T1000 (cell line): ENCODE results near the gene NCR2.

ENCODE experiments used
- DNase-seq: peaks from one replicate; lab custom pipeline; 2025; ENCODE audit warnings: mixed read lengths; lab: John Stamatoyannopoulos, UW

The NCR2 gene

DNA sequence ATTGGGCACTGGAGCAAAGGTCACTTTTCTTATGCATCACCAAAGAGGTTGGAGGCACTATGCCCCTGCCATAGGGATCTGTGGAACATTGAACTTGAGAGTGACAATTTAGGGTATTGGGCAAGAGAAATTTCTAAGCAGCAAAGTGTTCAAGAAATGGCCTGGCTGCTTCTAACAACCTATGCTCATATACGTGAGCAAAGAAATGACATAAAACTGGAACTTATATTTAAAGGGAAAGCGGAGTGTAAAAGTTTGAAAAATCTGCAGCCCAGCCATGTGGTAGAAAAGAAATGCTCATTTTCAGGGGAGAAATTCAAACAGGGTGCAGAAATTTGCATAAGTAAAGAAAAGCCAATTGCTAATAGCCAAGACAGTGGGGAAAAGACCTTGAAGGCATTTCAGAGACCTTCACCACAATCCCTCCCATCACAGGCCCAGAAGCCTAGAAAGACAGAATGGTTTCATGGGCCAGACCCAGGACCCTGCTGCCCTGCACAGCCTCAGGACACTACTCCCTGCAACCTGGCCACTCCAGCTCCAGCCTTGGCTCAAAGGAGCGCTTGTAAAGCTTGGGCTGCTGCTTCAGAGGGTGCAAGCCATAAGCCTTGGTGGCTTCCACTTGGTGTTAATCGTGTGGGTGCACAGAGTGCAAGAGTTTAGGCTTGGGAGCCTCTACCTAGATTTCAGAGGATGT, 24.4 kb downstream of the NCR2 start:
- DNase-seq: no peak

DNA sequence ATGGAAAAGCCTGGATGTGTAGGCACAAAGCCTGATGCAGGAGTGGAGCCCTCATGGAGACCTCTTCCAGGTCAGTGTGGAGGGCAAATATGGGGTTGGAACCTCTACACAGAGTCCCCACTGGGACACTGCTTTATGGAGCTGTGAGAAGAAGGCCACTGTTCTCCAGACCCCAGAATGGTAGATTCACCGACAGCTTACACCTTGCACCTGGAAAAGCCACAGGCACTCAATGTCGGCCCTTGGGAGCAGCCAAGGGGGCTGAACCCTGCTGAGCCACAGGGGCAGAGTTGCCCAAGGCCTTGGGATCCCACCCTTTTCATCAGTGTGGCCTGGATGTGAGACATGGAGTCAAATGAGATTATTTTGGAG, 24.9 kb downstream of the NCR2 start:
- DNase-seq: no peak

DNA sequence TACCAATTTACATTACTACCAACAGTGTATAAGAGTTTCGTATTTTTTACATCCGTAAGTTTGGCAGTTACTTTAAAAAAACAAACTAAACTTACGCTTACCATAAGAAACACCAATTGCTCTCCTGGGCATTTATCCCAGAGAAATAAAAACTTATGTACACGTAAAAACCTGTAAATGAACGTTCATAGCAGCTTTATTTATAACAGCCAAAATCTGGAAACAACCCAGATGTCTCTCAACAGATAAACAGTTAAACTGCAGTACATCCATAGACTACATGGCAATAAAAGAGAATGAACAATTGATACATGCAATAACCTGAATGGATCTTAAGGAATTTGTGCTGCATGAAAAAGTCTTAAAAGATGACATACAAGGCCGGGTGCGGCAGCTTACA, 30.7 kb downstream of the NCR2 start:
- no peak for DNase-seq

DNA sequence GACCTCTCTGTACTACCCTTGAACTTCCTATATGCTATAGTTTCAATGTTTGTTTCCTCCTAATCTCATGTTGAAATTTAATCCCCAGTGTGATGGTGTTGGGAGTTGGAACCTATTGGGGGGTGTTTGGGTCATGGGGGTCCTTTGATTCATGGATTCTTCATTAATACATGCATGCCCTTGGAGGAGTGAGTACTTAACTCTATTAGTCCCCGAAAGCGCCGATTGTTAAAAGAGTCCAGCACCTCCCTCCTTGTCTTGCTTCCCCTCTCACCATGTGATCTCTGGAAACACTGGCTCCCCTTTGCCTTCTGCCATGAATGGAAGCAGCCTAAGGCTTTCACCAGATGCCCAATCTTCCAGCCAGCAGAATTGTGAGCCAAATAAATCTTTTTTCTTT, 31.7 kb downstream of the NCR2 start:
- DNase-seq: no peak

DNA sequence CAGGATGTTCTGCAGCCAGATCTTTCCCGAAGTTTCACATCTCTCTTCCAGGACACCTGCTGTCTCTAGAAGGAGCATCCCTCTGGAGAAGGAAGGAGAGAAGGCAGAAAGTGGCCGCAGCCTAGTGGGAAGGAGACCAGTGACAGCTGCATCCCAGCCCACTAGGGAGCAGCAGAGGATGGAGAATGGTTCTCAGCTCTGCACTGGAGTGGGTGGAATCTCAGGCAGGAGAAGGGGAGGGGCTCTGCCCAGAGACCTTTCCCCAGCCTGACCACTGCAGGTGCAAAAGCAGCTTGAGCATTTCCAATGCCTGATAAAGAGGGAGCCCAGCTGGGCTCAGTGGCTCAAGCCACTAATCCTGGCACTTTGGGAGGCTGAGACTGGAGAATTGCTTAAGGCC, 32.3 kb downstream of the NCR2 start:
- DNase-seq: no peak

DNA sequence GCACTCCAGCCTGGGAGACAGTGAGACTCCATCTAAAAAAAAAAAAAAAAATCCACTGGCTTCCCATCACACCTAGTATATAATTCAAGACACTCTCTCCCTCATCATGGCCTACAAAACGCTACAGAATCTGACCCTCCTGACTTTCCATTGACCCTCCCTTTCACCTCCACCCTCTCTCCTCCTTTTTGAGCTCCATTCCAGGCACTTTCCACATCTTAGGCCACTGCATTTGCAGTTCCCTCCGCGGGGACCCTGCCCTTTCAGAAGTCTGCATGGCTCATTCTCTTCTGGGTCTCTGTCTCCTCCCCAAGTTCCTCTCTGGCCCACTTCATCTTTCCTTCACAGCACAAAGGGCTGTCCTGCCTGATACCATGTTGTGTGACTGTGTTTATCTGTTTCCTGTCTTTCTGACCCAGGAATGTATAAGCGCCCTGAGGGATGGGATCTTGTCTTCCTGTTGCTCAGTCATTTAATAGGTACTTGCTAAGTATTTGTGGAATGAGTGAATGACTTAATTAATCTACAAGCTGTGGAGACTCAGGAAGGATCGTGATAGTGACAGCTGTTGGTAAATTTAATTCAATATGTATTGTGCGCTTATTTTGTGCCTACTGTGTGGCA, 35.2 kb downstream of the NCR2 start:
- no peak for DNase-seq

DNA sequence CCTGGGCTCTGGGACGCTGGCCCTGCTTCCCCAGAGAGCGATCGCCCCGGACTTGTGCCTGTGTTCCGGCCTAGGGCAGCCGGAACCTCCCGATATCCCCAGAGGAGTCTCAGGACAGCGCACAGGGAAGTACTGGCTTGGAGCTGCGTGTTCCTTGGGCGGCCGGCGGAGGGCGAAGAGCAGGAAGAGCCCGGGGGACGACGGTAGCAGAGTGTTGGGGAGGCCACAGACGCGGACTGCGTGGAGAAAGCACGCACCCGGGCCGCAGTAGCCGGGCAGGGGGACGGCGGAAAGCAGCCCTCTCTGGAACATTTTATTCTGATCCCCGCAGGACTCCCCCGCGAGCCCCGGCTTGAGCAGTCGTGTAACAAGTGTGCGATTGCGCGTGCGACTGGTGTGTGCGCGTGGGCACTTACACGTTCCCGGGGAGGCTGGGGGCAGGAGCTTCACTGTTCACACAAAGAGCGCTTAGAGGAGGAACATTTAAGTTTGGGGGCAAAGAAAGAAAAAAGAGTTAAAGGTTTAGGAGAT, 36.1 kb downstream of the NCR2 start:
- no peak for DNase-seq

DNA sequence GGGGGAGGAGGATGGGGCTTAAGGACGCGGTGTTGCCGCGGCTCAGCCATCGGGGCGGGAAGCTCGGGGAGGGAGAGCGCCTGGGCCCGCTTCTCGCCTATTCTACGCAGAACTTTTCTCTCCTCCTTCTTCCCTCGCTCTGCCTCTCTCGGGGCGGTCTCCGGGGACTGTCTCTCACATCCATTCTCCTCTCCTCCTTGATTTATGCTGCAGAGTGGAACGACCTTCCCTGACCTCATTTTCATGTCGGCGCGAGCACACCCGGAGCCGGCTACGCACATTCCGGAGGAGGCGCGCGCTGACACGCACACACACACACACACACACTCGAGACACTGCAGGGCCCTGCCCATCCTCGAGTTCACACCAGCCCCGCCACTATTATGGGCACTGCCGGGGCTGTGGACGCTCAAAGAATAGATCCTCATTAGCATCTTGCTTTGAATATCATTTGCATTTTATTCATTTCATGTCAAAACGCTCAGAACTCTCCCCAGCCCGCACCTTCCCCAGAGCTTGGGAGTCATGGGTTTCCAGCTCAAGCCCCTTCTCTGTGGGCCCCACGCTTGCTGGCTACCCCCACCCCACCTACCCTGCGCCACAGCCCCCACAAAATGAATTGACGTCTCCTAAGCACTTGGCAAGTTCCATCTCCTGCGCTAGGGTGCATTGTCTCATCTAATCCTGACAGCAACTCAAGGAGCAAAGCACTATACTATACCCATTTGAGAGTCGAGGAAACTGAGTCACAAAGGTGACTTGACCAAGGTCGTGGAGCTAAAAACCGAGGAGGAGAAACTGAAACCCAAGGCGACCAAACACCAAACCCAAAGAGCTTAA, 36.8 kb downstream of the NCR2 start:
- no peak for DNase-seq

DNA sequence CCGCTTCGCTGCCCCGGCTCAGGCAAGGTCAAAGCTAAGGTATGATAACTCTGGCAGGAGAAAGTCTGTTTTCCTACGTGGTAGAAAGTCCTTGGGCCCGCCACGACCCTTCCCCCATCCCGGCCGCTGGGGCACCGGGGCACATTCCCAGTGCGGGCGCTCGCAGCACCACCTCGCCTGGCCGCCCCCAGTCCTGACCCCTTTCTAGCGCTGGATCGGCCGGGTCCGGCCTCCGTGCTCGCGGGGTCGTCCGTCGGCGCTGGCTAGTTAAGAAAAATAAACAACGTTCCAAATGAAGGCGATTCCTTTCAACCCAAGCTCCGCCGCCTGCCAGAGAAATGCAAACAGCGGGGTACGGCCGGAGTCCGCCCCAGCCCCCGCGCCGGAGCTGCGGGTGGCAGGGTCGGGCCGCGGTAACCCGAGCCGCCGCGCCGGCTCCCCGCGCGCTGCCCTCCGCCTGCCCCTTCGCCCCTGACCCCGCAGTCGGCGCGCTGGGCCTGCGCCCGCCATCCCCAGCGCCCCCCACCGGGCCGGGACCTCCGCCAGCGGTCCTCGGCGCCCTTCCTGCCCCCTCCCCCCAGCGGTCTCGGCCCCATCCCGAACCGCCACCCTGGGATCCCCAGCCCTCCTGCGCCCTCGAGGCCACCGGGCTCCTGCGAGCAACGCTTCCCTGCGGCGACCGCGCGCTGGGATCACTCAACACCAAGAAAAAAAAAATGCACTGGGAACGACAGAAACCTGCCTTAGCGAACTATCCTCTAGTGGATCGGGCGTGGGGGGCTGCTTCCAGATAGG, 37.6 kb downstream of the NCR2 start:
- no peak for DNase-seq

DNA sequence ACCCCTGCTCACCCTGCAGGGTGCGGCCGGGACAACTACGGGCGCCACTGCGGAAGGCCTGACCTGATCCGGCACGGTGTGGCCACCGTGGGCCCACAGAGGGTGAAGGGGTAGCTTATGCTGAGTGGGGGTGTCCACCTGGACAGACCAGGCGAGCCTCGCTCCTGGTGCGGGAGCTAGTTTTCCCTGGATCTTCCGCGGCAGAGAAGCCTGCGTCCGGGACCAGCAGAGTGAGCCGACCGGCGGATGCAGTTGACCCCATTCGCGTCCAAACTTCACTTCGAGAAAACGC, 38.2 kb downstream of the NCR2 start:
- DNase-seq: no peak

DNA sequence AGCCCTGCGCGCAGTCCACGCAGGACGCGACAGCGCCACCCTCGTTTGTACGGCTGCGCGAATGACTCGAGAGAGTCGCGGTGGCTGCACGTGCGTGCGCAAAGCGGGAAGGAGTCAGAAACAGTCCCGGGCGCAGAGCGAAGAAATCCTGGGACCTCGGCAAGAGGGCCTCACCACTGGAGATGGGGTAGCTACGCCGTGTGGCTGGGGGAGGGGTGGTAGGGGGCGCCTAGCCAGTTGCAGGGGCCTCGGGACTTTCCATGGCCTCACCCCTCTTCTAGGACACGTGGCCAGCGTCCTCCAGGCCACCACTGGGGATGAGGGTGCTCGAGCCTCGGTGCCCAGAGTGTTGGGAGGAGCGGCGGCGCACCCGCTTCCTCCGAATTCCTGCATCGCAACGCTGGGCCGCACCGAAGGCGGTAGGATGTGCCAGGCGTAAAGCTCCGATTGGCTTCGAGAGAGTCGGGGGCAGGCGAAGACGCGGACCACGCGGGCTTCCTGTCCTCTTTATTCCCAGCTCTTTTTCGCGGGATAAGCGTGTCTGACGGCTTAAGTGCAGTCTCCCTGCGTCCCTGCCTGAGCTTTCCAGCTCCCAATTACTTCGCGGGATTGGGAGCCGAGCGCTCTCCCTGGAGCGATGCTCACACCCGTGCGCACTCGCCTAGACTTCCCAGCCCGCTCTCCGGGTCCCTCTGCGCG, 38.7 kb downstream of the NCR2 start:
- DNase-seq: no peak

DNA sequence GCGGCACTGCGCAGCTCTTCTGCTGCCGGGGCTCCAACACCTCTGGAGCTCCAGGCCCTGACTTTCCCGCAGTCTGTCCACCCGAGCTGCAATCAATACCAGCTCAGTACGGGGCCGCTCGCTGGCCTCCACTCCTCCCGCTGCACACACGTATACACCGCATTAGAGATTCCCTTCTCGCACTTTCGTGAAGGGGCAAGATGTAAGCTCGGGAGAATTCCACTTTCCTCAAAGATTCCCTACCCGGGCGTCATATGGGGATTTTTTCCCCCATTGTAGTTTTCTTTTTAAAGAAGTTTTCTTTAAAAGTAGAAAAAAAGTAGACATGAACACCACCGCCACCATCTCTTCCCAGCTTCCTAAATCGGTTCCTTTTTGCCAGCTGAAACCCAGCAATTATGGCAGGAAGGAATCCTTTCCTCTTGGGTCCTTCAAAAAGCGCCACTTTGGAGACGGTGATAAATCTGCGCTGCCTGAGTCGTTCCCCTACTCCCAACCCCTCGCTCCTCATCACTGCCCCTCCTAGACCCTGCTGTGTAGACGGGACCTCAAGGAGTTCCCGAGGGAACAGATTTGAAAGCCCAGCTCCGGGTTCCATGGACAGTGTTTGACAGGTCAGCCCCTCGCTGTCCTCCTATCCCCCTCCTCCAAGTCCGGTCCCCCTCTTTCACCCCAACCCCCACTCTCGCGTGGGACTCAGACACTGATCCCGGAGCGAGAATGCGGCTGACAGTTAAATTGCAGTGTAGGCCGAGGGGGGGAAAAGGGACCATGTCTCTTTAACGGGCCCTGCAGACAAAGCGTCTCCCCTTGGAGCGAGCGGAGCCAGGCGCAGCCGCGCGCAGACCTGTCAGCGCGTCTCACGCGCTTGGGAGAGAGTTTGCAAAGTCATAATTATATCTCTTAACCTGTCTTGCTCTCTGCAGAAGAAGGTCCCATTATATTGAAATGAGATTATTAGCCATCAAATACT, 39.5 kb downstream of the NCR2 start:
- DNase-seq: no peak

DNA sequence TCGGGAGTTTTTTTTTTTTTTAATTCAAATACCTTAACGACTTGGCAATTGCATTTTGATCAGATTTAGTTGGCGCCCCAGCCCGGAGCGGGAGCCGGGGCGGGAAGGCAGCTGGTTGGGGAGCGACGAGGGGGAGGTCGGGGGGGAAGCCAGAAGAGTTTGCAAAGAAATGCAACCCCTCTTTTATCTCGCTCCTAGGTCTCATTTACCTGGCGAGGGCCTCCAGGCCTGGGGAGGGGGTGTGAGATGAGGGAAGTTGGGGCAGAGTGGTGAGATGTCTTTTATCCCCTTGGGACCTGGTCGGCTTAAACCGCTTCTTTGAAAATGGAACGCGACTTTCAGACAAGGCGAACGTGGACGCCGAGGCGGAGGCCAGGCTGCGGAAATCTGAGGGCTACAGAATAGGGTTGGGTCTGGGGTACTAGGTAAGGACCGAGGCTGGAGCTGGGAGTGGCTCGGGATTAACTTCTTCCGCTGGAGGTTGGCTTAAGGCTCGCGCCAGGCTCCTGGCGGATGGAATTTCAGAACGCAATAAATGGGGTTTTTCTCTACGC, 40.3 kb downstream of the NCR2 start:
- DNase-seq: no peak

DNA sequence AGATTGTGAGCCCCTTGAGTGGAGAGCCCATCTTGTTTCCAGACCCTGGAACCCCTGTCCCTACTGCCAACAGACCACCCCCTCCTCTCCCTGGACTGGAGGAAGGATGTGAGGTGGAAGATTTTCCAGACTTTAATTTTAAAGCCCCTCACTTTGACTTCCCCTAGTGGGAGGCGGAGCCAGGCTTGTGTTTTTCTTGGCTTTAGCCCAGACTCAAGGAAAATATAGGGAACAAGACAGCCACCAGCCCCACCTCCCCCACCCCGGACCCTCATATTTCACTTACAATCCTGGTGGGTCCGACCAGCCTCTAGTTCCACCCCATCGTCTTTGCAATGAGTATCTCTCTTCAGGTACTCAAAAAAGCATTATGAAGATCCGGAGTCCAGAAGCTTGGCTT, 40.8 kb downstream of the NCR2 start:
- DNase-seq: no peak

DNA sequence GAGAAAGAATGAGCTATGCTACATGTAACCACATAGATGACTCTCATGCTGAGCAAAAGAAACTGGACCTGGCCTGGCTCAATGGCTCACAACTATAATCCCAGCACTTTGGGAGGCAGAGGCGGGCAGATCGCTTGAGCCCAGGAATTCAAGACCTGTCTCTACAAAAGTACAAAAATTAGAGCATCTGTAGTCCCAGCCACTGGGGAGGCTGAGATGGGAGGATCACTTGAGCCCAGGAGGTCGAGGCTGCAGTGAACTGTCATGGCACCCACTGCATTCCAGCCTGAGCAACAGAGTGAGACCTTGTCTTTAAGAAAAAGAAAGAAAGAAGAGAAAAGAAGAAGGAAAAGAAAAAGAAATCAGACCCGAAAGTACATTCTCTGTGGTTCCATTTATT, 41.7 kb downstream of the NCR2 start:
- DNase-seq: no peak

DNA sequence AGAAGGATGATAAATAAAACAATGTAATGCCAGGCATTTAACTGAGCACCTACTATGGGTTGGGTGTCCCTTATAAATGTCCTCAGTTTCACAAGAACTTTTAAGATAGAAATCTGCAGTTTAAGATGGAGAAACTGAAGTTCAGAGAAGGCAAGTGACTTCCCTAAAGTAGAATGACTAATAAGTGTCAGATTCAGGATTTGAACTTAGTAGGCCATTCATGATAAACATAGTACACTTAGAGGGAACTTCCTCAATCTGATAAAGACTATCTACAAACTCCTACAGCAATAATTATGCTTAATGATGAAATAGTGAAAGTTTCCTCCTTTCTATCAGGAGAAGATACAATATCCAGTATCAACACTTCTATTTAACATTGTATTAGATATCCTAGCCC, 43.9 kb downstream of the NCR2 start:
- DNase-seq: no peak

DNA sequence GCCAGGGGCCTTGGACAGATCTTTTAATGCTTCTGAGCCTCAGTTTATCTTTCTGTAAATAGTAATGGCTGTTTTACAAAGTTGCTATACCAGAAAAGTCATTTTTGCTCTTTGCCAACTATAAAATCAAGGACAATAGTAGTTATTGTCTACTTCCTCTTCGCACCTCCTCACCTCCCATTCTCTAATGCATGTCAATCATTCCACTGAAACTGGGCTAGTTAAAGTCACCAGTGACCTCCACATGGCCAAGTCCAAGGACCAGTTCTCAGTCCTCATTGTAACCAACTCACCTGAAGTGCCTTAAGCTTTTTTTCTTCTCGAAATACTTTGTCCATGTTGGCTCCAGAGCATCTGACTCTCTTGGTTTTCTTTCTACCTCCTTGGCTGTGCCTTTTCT, 51.2 kb downstream of the NCR2 start:
- DNase-seq: no peak

DNA sequence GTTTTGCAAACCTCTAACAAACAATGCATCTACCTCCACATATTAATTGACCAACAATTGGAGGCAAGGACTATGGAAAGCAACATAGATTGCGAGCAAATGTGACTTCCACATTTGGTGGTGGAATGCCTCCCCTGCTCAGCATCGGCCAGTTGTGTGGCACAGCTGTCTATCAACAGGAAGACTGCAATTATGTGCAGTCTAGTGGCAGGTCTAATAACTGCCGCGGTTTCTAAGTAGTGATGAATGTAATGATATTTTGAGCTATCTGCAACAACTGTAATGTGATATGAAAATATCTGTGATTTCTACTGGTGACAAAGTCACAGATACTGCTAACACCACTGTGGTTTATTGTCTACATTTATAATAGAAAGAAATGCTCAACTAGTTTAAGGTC, 56.8 kb downstream of the NCR2 start:
- no peak for DNase-seq

DNA sequence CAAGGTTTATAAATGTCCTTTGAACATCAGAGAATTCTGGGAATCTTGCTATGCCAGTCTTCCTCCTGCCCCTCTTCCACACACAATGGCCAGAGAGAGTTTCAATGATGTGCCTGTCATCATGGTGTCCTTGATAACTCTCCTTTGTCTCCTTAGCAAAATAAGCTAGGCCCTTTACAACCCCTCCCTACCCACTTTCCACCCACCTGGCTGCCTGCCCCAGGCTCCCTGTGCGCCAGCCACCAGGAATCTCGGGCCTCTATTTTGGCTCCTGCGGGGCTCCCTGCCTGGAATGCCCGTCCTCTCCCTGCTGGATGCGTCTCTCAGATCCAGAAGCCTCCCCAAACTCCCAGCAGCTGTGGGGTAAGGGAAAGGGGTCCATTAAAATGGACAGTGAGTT, 60.9 kb downstream of the NCR2 start:
- no peak for DNase-seq

DNA sequence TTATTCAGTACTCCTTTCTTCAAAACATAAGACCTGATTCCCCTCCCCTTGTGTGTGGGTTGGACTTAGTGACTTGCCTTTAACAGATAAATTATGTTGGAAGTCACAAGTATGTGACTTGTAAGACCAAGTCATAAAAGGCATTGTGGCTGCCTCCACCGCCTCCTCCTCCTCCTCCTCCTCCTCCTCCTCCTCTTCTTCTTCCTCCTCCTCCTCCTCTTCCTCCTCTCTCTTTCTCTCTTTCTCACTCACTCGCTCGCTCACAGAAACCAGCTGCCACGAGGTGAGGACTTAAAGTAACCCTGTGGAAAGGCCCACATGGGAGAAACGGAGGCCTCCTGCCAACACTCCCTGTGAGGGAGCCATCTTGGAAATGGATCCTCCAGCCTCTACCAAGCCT, 64.0 kb downstream of the NCR2 start:
- DNase-seq: no peak
